Body of pancreas (tissue), 4 donors: Measurements from ENCODE around the gene NAPG.

Experiments used
- CTCF ChIP-seq, 7 experiments: fragments of 450-650 bp in 4 of 7; fragments of 200-600 bp in 3 of 7; sonication (generic) in 3 of 7; IDR thresholded peaks; one replicate each; pipeline ENCODE4 v1.5.1; 2016 to 2019; ENCODE audit warnings: antibody characterized with exemption in 7 of 7
- POLR2A ChIP-seq, 3 donors: fragments of 450-650 bp; IDR thresholded peaks; one replicate each; pipeline ENCODE4 v1.6.1; 2016; ENCODE audit warnings: antibody characterized with exemption in 3 of 3, mild to moderate bottlenecking in 2 of 3

DNA sequence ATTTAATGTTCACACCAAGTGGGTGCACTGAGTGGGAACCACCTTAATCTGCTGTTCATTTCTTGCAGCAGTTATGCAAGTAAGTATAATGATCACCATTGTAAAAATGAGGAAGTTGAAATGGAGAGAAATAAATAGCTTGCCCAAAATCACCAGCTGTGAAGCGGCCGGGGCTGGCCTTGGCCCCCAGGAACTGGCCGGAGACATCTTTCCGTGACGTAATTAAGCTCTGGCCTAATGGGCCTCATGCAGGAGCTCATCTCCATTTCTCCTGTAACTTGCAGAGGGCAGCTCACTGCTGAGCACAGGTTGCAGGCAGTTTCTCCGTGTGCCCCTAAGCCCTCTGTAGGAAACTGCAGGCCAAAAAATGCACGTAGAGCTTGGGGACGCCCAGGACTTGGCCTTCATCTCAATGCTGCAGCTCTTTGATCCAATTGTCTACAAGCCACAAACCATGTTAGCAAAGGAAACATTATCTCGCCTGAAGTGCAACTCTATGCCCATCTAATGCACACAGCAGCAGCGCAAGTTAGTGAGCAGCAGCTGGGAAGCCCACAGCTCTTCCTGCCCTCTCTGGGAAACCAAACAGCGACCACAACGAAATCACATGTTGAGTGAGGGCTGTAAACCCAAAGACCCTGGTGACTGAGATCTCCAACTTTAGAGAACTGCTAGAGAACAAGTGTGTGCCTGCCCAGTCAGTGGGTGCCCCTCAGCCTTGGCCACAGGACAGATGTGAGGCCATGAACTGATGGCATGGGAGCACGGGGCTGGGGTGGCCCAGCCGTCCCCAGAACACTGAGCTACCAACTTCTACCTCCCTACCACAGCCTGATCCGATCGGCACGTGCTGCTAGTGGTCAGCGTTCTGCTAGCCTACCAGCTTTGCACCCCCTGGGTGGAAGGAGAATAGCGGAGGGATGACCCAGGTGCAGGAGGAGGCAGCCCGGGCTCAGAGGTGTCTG, 42.6 kb upstream of the NAPG start:
- TF ChIP-seq POLR2A (IDR thresholded peaks at IDR 0.05) (no peak), CTCF (IDR thresholded peaks at IDR 0.05) (no peak)
